Endothelial cell of umbilical vein (primary cell): ENCODE measurements around the gene NT5M. TPM values are rescaled to one million over a fixed set of nuclear protein-coding genes. Genes with fewer than 3 reads are reported as not detected.

Source experiments
- BruUV-seq: library from RNA; stranded (reverse); fragments of 400-500 nt; replicated peaks from 2 replicates; lab custom pipeline; 2021; lab: Mats Ljungman, UMichigan
- CTCF ChIA-PET: fragments of 300-600, 350-600 bp; sonication (Branson Sonifier 250); formaldehyde crosslinking; loops from one replicate; lab custom pipeline; 2021; ENCODE audit warnings: antibody characterized with exemption, inconsistent platforms; lab: Charles Lee
- POLR2A ChIA-PET: fragments of 300-600, 350-600 bp; sonication (Branson Sonifier 250); formaldehyde crosslinking; loops from one replicate; lab custom pipeline; 2021; ENCODE audit warnings: antibody characterized with exemption, inconsistent platforms; lab: Charles Lee
- DNase-seq: peaks from one replicate; pipeline ENCODE4 v3.0.0-alpha.2; 2011; ENCODE audit warnings: low read depth, low spot score
- FAIRE-seq: peaks from 2 replicates; lab custom pipeline; 2011; peaks lifted over from hg19 to GRCh38; lab: Jason Lieb, UNC
- H2AFZ ChIP-seq: 2 replicates; pipeline ENCODE4 v1.6.0; 2012; ENCODE audit warnings: low read depth, low read length, control low read depth, inconsistent platforms
- H3K27ac ChIP-seq: 2 replicates; pipeline ENCODE4 v1.5.1; 2011; ENCODE audit warnings: low read depth, mild to moderate bottlenecking, control low read depth, low read length, moderate library complexity; ENCODE audit not compliant: insufficient read depth
- H3K27me3 ChIP-seq, 2 experiments: 2 replicates each; pipeline versions ENCODE4 v1.6.0 to v1.6.1; 2011; ENCODE audit warnings: low read length in 2 of 2, mixed read lengths in 1 of 2; ENCODE audit not compliant: control insufficient read depth in 2 of 2, insufficient read depth in 2 of 2
- H3K36me3 ChIP-seq, 2 experiments: 2 replicates in 1 of 2; 3 replicates in 1 of 2; pipeline ENCODE4 v1.5.1; 2011; ENCODE audit warnings: low read length in 2 of 2, mild to moderate bottlenecking in 1 of 2, moderate library complexity in 1 of 2; ENCODE audit not compliant: control insufficient read depth in 2 of 2, insufficient read depth in 2 of 2; ENCODE audit errors: extremely low read depth in 1 of 2
- H3K4me1 ChIP-seq: 3 replicates; pipeline ENCODE4 v1.5.1; 2011; ENCODE audit warnings: mild to moderate bottlenecking, low read length; ENCODE audit not compliant: control insufficient read depth, insufficient read depth; ENCODE audit errors: extremely low read depth
- H3K4me2 ChIP-seq: 2 replicates; pipeline ENCODE4 v1.6.1; 2011; ENCODE audit warnings: low read length, control low read depth, mixed read lengths; ENCODE audit not compliant: insufficient read depth
- H3K4me3 ChIP-seq, 3 experiments: fragments of 200-600 bp in 1 of 3; sonication (generic), shearing (Covaris generic) in 1 of 3; replicated peaks in 1 of 3; 2 replicates each; pipeline ENCODE4 v1.5.1; 2011 to 2016; ENCODE audit warnings: control low read depth in 3 of 3, low read length in 3 of 3, mild to moderate bottlenecking in 2 of 3, inconsistent platforms in 1 of 3, low read depth in 1 of 3, moderate library complexity in 1 of 3; ENCODE audit not compliant: insufficient read depth in 1 of 3
- H3K79me2 ChIP-seq: 2 replicates; pipeline ENCODE4 v1.6.0; 2012; ENCODE audit warnings: low read length, inconsistent platforms; ENCODE audit not compliant: control insufficient read depth, insufficient read depth
- H3K9ac ChIP-seq: replicated peaks from 2 replicates; pipeline ENCODE3; 2011; ENCODE audit warnings: low read length, control low read depth; ENCODE audit not compliant: insufficient read depth; ENCODE audit errors: extremely low read depth
- H3K9me1 ChIP-seq: replicated peaks from 3 replicates; pipeline ENCODE4 v1.6.0; 2011; ENCODE audit warnings: mild to moderate bottlenecking, low read length; ENCODE audit not compliant: control insufficient read depth, insufficient read depth; ENCODE audit errors: extremely low read depth
- H3K9me3 ChIP-seq: replicated peaks from 2 replicates; pipeline ENCODE4 v1.5.1; 2012; ENCODE audit warnings: low read length, inconsistent platforms; ENCODE audit not compliant: control insufficient read depth, insufficient read depth
- H4K20me1 ChIP-seq: replicated peaks from 2 replicates; pipeline ENCODE3; 2011; ENCODE audit warnings: mild to moderate bottlenecking, low read length; ENCODE audit not compliant: control insufficient read depth, insufficient read depth; ENCODE audit errors: extremely low read depth
- CTCF ChIP-seq, 2 donors: IDR thresholded peaks; 1 replicate in 1 of 2; 2 replicates in 1 of 2; pipeline ENCODE4 v1.5.1; 2011; ENCODE audit warnings: low read length in 2 of 2, mild to moderate bottlenecking in 2 of 2, moderate library complexity in 2 of 2, control low read depth in 1 of 2, inconsistent platforms in 1 of 2, low read depth in 1 of 2; ENCODE audit not compliant: insufficient read depth in 1 of 2; ENCODE audit errors: extremely low read depth in 1 of 2
- EZH2 ChIP-seq: IDR thresholded peaks from 2 replicates; pipeline ENCODE4 v1.6.1; 2012; ENCODE audit warnings: borderline replicate concordance, low read depth, mild to moderate bottlenecking, moderate library complexity, low read length, inconsistent platforms; ENCODE audit not compliant: severe bottlenecking
- FOS ChIP-seq: IDR thresholded peaks from 2 replicates; pipeline ENCODE4 v1.6.1; 2011; ENCODE audit warnings: mild to moderate bottlenecking, low read length, moderate library complexity, borderline replicate concordance; ENCODE audit not compliant: insufficient read depth
- GATA2 ChIP-seq: IDR thresholded peaks from 2 replicates; pipeline ENCODE4 v1.7.0; 2011; ENCODE audit warnings: low read depth, mild to moderate bottlenecking, moderate library complexity, mixed read lengths, low read length; ENCODE audit not compliant: insufficient read length, insufficient read depth
- JUN ChIP-seq: IDR thresholded peaks from 2 replicates; pipeline ENCODE4 v1.6.1; 2011; ENCODE audit warnings: borderline replicate concordance, low read depth; ENCODE audit not compliant: insufficient read length, insufficient read depth
- MAX ChIP-seq: IDR thresholded peaks from 2 replicates; pipeline ENCODE4 v1.6.1; 2011; ENCODE audit not compliant: insufficient read depth, insufficient read length
- MYC ChIP-seq: IDR thresholded peaks from one replicate; pipeline ENCODE4 v1.6.1; 2011; ENCODE audit warnings: mild to moderate bottlenecking, low read depth, low read length
- POLR2AphosphoS5 ChIP-seq: IDR thresholded peaks from 2 replicates; pipeline ENCODE4 v1.6.1; 2012; ENCODE audit warnings: low read depth, mild to moderate bottlenecking, control low read depth, low read length, moderate library complexity; ENCODE audit not compliant: insufficient read depth
- dilution Hi-C: fragments of 300-500 bp; cut with MboI; formaldehyde crosslinking; loops from one replicate; pipeline ENCODE4 v1.15.0; 2019; ENCODE audit warnings: low sequenced_read_pairs; ENCODE audit not compliant: extremely low pct_ligation_motif_present
- intact Hi-C: fragments of 100-400 bp; cut with micrococcal nuclease; formaldehyde crosslinking; loops from one replicate; pipeline ENCODE4 v1.10.0; 2022
- polyA plus RNA-seq, 4 experiments: library from polyadenylated mRNA; depleted of rRNA in 3 of 4; stranded (reverse) in 3 of 4; unstranded in 1 of 4; fragments of >200 nt; gene quantifications; 2 replicates each; pipeline versions ENCODE4 v1.2.1 to v1.2.3, GENCODE V29; 2011 to 2012; ENCODE audit warnings: missing spikeins in 1 of 4
- total RNA-seq: library from RNA; stranded (reverse); gene quantifications from 2 replicates; pipeline ENCODE4 v1.2.3, GENCODE V29; 2021

NT5M gene
- total and polyA plus RNA-seq, 2 donors (not counting 3 experiments of a cell fraction or from before 2014, with no cell fraction given): 0.91 to 3.0 TPM

- FAIRE-seq: no peak
- H3K27me3 ChIP-seq: peaks cover 0 to 11% of the 10 kb centered on the region in 2 experiments
- no peaks in the 10 kb centered on the region for H3K36me3 ChIP-seq
- no peaks in the 10 kb centered on the region for H3K9me1 ChIP-seq
- H3K4me2 ChIP-seq: no peak overlapping the region
- intact Hi-C loops (no loop called here), dilution Hi-C loops (no loop called here)
- no peaks in the 10 kb centered on the region for H3K9me3 ChIP-seq
- H3K27ac ChIP-seq: no peak overlapping the region
- H3K4me3 ChIP-seq: no peak overlapping the region
- POLR2A ChIA-PET: no interaction called here
- no peaks in the 10 kb centered on the region for H3K79me2 ChIP-seq
- no peak for DNase-seq
- TF ChIP-seq CTCF (IDR thresholded peaks at IDR 0.05; ENCODE audit: extremely low read depth in 1 of 2, insufficient read depth in 1 of 2, low read depth in 1 of 2, low read length in 2 of 2) (no peak), GATA2 (no peak), MAX (no peak), FOS (no peak), MYC (no peak), EZH2 (no peak), JUN (no peak), POLR2AphosphoS5 (no peak)
- CTCF ChIA-PET: interaction anchor here (0.8 to 1.9 kb wide), 9 partner anchors 10 to 247 kb away, joined by 3 to 5 read pairs (median 4); no protein-coding TSS in a partner anchor
- H3K9ac ChIP-seq: no peak overlapping the region
- H3K4me1 ChIP-seq: no peaks in the 10 kb centered on the region
- H2AFZ ChIP-seq: no peak overlapping the region
- no TSS peak for BruUV-seq
- H4K20me1 ChIP-seq: no peaks in the 10 kb centered on the region
Measured at GRCh38 chr17:17366941-17367875, 64.0 kb downstream of the NT5M start.
